Activated B cell treated with CpG ODN at 0.5 μM for 24 hours (primary cell): Measurements from ENCODE around the gene ARHGEF12. TPM values are rescaled to one million over a fixed set of nuclear protein-coding genes. Genes with fewer than 3 reads are reported as not detected.

Experiments
- ATAC-seq: fragments of 200-7000 bp; cut with Tn5 transposase; one replicate; pipeline ENCODE4 v1.10.0; 2021; ENCODE audit warnings: low read depth, mild to moderate bottlenecking, moderate library complexity
- CTCF ChIA-PET: fragments of 350-600 bp; sonication (Branson Sonifier 250); formaldehyde crosslinking; loops from one replicate; lab custom pipeline; 2021; ENCODE audit warnings: antibody characterized with exemption; lab: Charles Lee
- POLR2A ChIA-PET: fragments of 350-600 bp; sonication (Branson Sonifier 250); formaldehyde crosslinking; loops from one replicate; lab custom pipeline; 2021; ENCODE audit warnings: antibody characterized with exemption; lab: Charles Lee
- DNase-seq: peaks from one replicate; pipeline ENCODE4 v3.0.0; 2022
- H3K27ac Mint-ChIP-seq: one replicate; pipeline ENCODE4 v1.8.0; 2020; ENCODE audit warnings: mixed read lengths
- H3K27me3 Mint-ChIP-seq: one replicate; pipeline ENCODE4 v1.8.0; 2021; ENCODE audit warnings: mixed read lengths
- H3K36me3 Mint-ChIP-seq: one replicate; pipeline ENCODE4 v1.8.0; 2021; ENCODE audit warnings: low read depth, mixed read lengths
- H3K4me1 Mint-ChIP-seq: one replicate; pipeline ENCODE4 v1.8.0; 2021; ENCODE audit warnings: mixed read lengths
- H3K4me3 Mint-ChIP-seq: one replicate; pipeline ENCODE4 v1.8.0; 2020; ENCODE audit warnings: mild to moderate bottlenecking, mixed read lengths
- H3K9me3 Mint-ChIP-seq: one replicate; pipeline ENCODE4 v1.8.0; 2020; ENCODE audit warnings: mixed read lengths
- CTCF ChIP-seq: fragments of 200-600 bp; IDR thresholded peaks from one replicate; pipeline ENCODE4 v1.8.0; 2022; ENCODE audit warnings: antibody characterized with exemption, mild to moderate bottlenecking
- intact Hi-C: fragments of 100-400 bp; cut with micrococcal nuclease; formaldehyde crosslinking; loops from one replicate; pipeline ENCODE4 v1.15.1; 2024
- total RNA-seq: library from RNA; stranded (reverse); gene quantifications from 2 replicates; pipeline ENCODE4 v1.2.3, GENCODE V29; 2022

The ARHGEF12 gene
- total RNA-seq, 1 donor from 2014 or later = 25.8 TPM

- no peak for ATAC-seq
- ChIA-PET POLR2A (no interaction called here), CTCF (no interaction called here)
- intact Hi-C loops = no loop called here
- H3K27me3 Mint-ChIP-seq = no peaks in the 10 kb centered on the region
- no peak for TF ChIP-seq CTCF
- no peak overlapping the region for H3K4me3 Mint-ChIP-seq
- H3K27ac Mint-ChIP-seq = no peak overlapping the region
- no peaks in the 10 kb centered on the region for H3K9me3 Mint-ChIP-seq
- peaks cover 19% of the 10 kb centered on the region for H3K4me1 Mint-ChIP-seq
- peaks cover 6% of the 10 kb centered on the region for H3K36me3 Mint-ChIP-seq
- no peak for DNase-seq
These were observed 88.2 kb downstream of the ARHGEF12 start for GRCh38 chr11:120424185-120424969.

GRCh38 chr11:120424970-120425332, 88.7 kb downstream of the ARHGEF12 start:
- intact Hi-C loops = no loop called here
- ATAC-seq (peak; percentile 14), DNase-seq (no peak)
- Mint-ChIP-seq H3K27ac (no peak overlapping the region), H3K4me1 (peaks cover 19% of the 10 kb centered on the region), H3K9me3 (no peaks in the 10 kb centered on the region), H3K27me3 (no peaks in the 10 kb centered on the region), H3K36me3 (peaks cover 6% of the 10 kb centered on the region), H3K4me3 (no peak overlapping the region)
- TF ChIP-seq CTCF = no peak
- ChIA-PET CTCF (no interaction called here), POLR2A (no interaction called here)

GRCh38 chr11:120425527-120425926, 89.3 kb downstream of the ARHGEF12 start:
- ChIA-PET CTCF (no interaction called here), POLR2A (no interaction called here)
- Mint-ChIP-seq H3K27ac (no peak overlapping the region), H3K27me3 (no peaks in the 10 kb centered on the region), H3K4me1 (peaks cover 19% of the 10 kb centered on the region), H3K4me3 (peak overlapping the region; percentile 26), H3K36me3 (peaks cover 6% of the 10 kb centered on the region), H3K9me3 (no peaks in the 10 kb centered on the region)
- DNase-seq (no peak), ATAC-seq (no peak)
- TF ChIP-seq CTCF = no peak
- intact Hi-C loops = no loop called here

GRCh38 chr11:120430146-120430545, 93.9 kb downstream of the ARHGEF12 start:
- no peaks in the 10 kb centered on the region for H3K9me3 Mint-ChIP-seq
- H3K27me3 Mint-ChIP-seq = no peaks in the 10 kb centered on the region
- POLR2A ChIA-PET = no interaction called here
- CTCF ChIA-PET = no interaction called here
- H3K4me3 Mint-ChIP-seq = no peak overlapping the region
- DNase-seq (no peak), ATAC-seq (no peak)
- H3K27ac Mint-ChIP-seq = no peak overlapping the region
- no peak for TF ChIP-seq CTCF
- H3K36me3 Mint-ChIP-seq = peaks cover 20% of the 10 kb centered on the region
- intact Hi-C loops = loop anchor here (5.0 kb wide), 1 partner anchor 93 kb away; the partner anchor contains the start of gene ARHGEF12
- H3K4me1 Mint-ChIP-seq = peaks cover 22% of the 10 kb centered on the region

- Mint-ChIP-seq H3K27ac (peak overlapping the region; percentile 12), H3K4me3 (no peak overlapping the region), H3K27me3 (no peaks in the 10 kb centered on the region), H3K9me3 (no peaks in the 10 kb centered on the region), H3K36me3 (peaks cover 20% of the 10 kb centered on the region), H3K4me1 (peaks cover 13% of the 10 kb centered on the region)
- ChIA-PET CTCF (no interaction called here), POLR2A (no interaction called here)
- TF ChIP-seq CTCF = no peak
- ATAC-seq (no peak), DNase-seq (no peak)
- intact Hi-C loops = loop anchor here (5.0 kb wide), 1 partner anchor 94 kb away; the partner anchor contains the start of gene ARHGEF12
These were observed 95.4 kb downstream of the ARHGEF12 start for GRCh38 chr11:120431633-120432032.
